PFSK-1 (cell line): ENCODE results near the gene LCN1.
"Not testable (repeated sequence)": the region's sequence is repeated elsewhere in the genome, so short reads cannot be mapped to it uniquely, and the experiment has no call there.

ENCODE experiments used
- FOXP2 ChIP-seq: optimal IDR thresholded peaks from 2 replicates; pipeline ENCODE3; 2011; ENCODE audit warnings: borderline replicate concordance, control low read depth, inconsistent platforms; ENCODE audit not compliant: insufficient read depth; ENCODE audit errors: extremely low read length, extremely low read depth
- POLR2AphosphoS5 ChIP-seq: IDR thresholded peaks from 2 replicates; pipeline ENCODE4 v1.6.1; 2012; ENCODE audit warnings: low read depth, mild to moderate bottlenecking, control low read depth, low read length, moderate library complexity
- REST ChIP-seq, 2 experiments: IDR thresholded peaks; 2 replicates each; pipeline versions ENCODE4 v1.6.1 to v1.8.0; 2011 to 2012; ENCODE audit warnings: low read depth in 2 of 2, low read length in 2 of 2, control low read depth in 1 of 2, inconsistent platforms in 1 of 2, mild to moderate bottlenecking in 1 of 2, moderate library complexity in 1 of 2; ENCODE audit not compliant: insufficient read depth in 1 of 2
- SIN3A ChIP-seq: IDR thresholded peaks from 2 replicates; pipeline ENCODE4 v1.6.1; 2012; ENCODE audit warnings: mild to moderate bottlenecking, low read length, moderate library complexity, borderline replicate concordance; ENCODE audit not compliant: insufficient read depth
- TAF1 ChIP-seq: IDR thresholded peaks from 2 replicates; pipeline ENCODE4 v1.6.1; 2012; ENCODE audit warnings: low read length, control low read depth, borderline replicate concordance; ENCODE audit not compliant: insufficient read depth

LCN1 gene

GRCh38 chr9:135545646-135546176 is 24.5 kb downstream of the LCN1 start, which contains the start of gene OBP2A:
Gene OBP2A, plus strand, starts transcription at chr9:135546126. Its CDS starts 55 bp downstream, at chr9:135546181.
- TF ChIP-seq POLR2AphosphoS5; SIN3A; REST (IDR thresholded peaks at IDR 0.05; ENCODE audit: insufficient read depth in 1 of 2, low read depth in 2 of 2, low read length in 2 of 2): not testable (repeated sequence)

GRCh38 chr9:135547756-135548736 is 26.8 kb downstream of the LCN1 start:
- TF ChIP-seq SIN3A (no peak), REST (IDR thresholded peaks at IDR 0.05; ENCODE audit: insufficient read depth in 1 of 2, low read depth in 2 of 2, low read length in 2 of 2) (no peak), FOXP2 (no peak), POLR2AphosphoS5 (no peak), TAF1 (no peak)

GRCh38 chr9:135550344-135550918 is 29.2 kb downstream of the LCN1 start:
- TF ChIP-seq SIN3A (no peak), TAF1 (no peak), POLR2AphosphoS5 (no peak), FOXP2 (no peak), REST (IDR thresholded peaks at IDR 0.05; ENCODE audit: insufficient read depth in 1 of 2, low read depth in 2 of 2, low read length in 2 of 2) (no peak)

GRCh38 chr9:135551031-135551430 is 29.8 kb downstream of the LCN1 start:
- no peak for TF ChIP-seq SIN3A
- no peak for TF ChIP-seq REST (IDR thresholded peaks at IDR 0.05; ENCODE audit: insufficient read depth in 1 of 2, low read depth in 2 of 2, low read length in 2 of 2)
- no peak for TF ChIP-seq POLR2AphosphoS5
- TF ChIP-seq TAF1 = no peak
- no peak for TF ChIP-seq FOXP2
